ENCODE data around the gene ZC3H18. TPM values are rescaled to one million over a fixed set of nuclear protein-coding genes. Genes with fewer than 3 reads are reported as not detected.

The ZC3H18 gene
- total and polyA plus RNA-seq, 2 of the 4 experiments (the other 2 are of a cell fraction): 3.4 to 21.3 TPM

GRCh38 chr16:88561485-88562359 lies 8.5 kb upstream of the ZC3H18 start:
- Histone ChIP-seq H3K27ac (ENCODE audit: insufficient read depth, low read length) (no peak overlapping the region), H2AFZ (replicated peaks; ENCODE audit: low read length, poor library complexity) (peak overlapping the region; percentile 77), H2BK5ac (ENCODE audit: low read depth, low read length, poor library complexity, severe bottlenecking) (no peak overlapping the region), H3K14ac (replicated peaks; ENCODE audit: low read depth, low read length) (no peak overlapping the region), H4K8ac (ENCODE audit: low read depth in 2 of 2, low read length in 2 of 2) (no peak overlapping the region), H3K9ac (ENCODE audit: low read depth, low read length) (peak overlapping the region; percentile 33; the same call in 1 of the 2 replicates), H4K5ac (ENCODE audit: low read depth, low read length) (no peak overlapping the region), H3K4me2 (ENCODE audit: low read depth, low read length) (peak overlapping the region; percentile 73), H2BK120ac (ENCODE audit: low read depth, low read length) (no peak overlapping the region), H3K4me1 (ENCODE audit: control insufficient read depth, insufficient read depth, low read length) (no peaks in the 10 kb centered on the region; the same call in 1 of the 2 replicates), H3K18ac (ENCODE audit: low read depth, low read length) (no peak overlapping the region), H2AK5ac (ENCODE audit: low read depth, low read length) (no peak overlapping the region), H3K56ac (ENCODE audit: extremely low read depth, insufficient read depth, low read length) (no peak overlapping the region), H2AK9ac (replicated peaks; ENCODE audit: low read depth, low read length, poor library complexity) (no peak overlapping the region), H2BK20ac (ENCODE audit: low read depth, low read length) (peak overlapping the region; percentile 1; the same call in 1 of the 2 replicates), H3K23ac (ENCODE audit: low read depth, low read length) (no peak overlapping the region), H4K20me1 (ENCODE audit: insufficient read depth, low read length) (no peaks in the 10 kb centered on the region), H3K4ac (ENCODE audit: low read depth, low read length) (0 out of 2 replicates have a peak overlapping the region, but pooled peaks have one; percentile 2), H3K27me3 (ENCODE audit: control insufficient read depth, insufficient read depth, low read length) (peaks cover 8% of the 10 kb centered on the region), H3K36me3 (ENCODE audit: control insufficient read depth, insufficient read depth, low read length) (no peaks in the 10 kb centered on the region), H4K91ac (ENCODE audit: insufficient read depth, low read depth, low read length) (no peak overlapping the region), H3K4me3 (ENCODE audit: insufficient read depth, low read depth, low read length) (no peak overlapping the region; the same call in 1 of the 2 replicates), H3K79me1 (ENCODE audit: low read depth in 1 of 2, low read length in 2 of 2) (no peaks in the 10 kb centered on the region), H3K9me1 (ENCODE audit: insufficient read depth, low read length) (0 out of 2 replicates have a peak, but pooled peaks cover 2% of the 10 kb centered on the region), H3K9me3 (ENCODE audit: control insufficient read depth, insufficient read depth, low read length) (no peaks in the 10 kb centered on the region), H2BK15ac (ENCODE audit: low read depth, low read length) (no peak overlapping the region)
- dilution Hi-C loops (cut with HindIII; ENCODE audit: low sequenced_read_pairs, unreplicated experiment): no loop called here
- peak; percentile 82 for TF ChIP-seq RAD21 (IDR thresholded peaks at IDR 0.05; ENCODE audit: low read length)
- TF ChIP-seq RFX5 (IDR thresholded peaks at IDR 0.05; ENCODE audit: low read depth, low read length): no peak
- TF ChIP-seq MAZ (IDR thresholded peaks at IDR 0.05; ENCODE audit: borderline replicate concordance, low read depth, low read length): peak; percentile 83; the same call in 1 of the 2 replicates
- TF ChIP-seq SMC3 (IDR thresholded peaks at IDR 0.05; ENCODE audit: low read depth, low read length): peak; percentile 70
- peak; percentile 81 for TF ChIP-seq CTCF (conservative IDR thresholded peaks at IDR 0.05; ENCODE audit: low read depth, low read length)
- TF ChIP-seq RCOR1 (IDR thresholded peaks at IDR 0.05; ENCODE audit: insufficient replicate concordance, low read length): no peak
- in situ Hi-C loops (cut with MboI; ENCODE audit: low sequenced_read_pairs): no loop called here
- WGBS, 2 experiments (ENCODE audit: extremely low coverage in 2 of 2, insufficient read length in 1 of 2): 25% methylated on average over 10 of the region's 24 CpGs; no CpG with 5 or more reads in 1 of the 2 experiments
- ChIA-PET CTCF (interaction anchor here (0.5 kb wide), 1 partner anchor 684 kb away, joined by 3 read pairs; no protein-coding TSS in a partner anchor), POLR2A (ENCODE audit: unreplicated experiment) (no interaction called here)
- intact Hi-C loops (cut with micrococcal nuclease): loop anchor here (1.0 to 10.0 kb wide), 2 partner anchors 118 to 607 kb away; partner anchors contain the start of gene BANP
- no TSS peak for BruUV-seq (replicated peaks)
- ATAC-seq (ENCODE audit: low read depth) (peak; percentile 94), DNase-seq (peak; percentile 43)
